Coronary artery (tissue), 2 donors: ENCODE results near the gene KCNC3.

Source experiments
- DNase-seq: peaks from one replicate; pipeline ENCODE4 v3.0.0-alpha.2; 2017; ENCODE audit warnings: low spot score
- H3K27ac ChIP-seq, 2 donors: fragments of 200-600 bp; sonication (generic); one replicate each; pipeline ENCODE4 v1.5.1; 2016 to 2019
- H3K4me3 ChIP-seq: fragments of 200-600 bp; sonication (generic); 2 replicates; pipeline ENCODE4 v1.5.1; 2016; ENCODE audit warnings: mild to moderate bottlenecking, moderate library complexity
- TF ChIP-seq, protein P1 (sequence below): fragments of 200-600 bp; sonication (generic); IDR thresholded peaks from one replicate; pipeline ENCODE4 v1.5.1; 2019; ENCODE audit warnings: antibody characterized with exemption

Gene KCNC3

DNA sequence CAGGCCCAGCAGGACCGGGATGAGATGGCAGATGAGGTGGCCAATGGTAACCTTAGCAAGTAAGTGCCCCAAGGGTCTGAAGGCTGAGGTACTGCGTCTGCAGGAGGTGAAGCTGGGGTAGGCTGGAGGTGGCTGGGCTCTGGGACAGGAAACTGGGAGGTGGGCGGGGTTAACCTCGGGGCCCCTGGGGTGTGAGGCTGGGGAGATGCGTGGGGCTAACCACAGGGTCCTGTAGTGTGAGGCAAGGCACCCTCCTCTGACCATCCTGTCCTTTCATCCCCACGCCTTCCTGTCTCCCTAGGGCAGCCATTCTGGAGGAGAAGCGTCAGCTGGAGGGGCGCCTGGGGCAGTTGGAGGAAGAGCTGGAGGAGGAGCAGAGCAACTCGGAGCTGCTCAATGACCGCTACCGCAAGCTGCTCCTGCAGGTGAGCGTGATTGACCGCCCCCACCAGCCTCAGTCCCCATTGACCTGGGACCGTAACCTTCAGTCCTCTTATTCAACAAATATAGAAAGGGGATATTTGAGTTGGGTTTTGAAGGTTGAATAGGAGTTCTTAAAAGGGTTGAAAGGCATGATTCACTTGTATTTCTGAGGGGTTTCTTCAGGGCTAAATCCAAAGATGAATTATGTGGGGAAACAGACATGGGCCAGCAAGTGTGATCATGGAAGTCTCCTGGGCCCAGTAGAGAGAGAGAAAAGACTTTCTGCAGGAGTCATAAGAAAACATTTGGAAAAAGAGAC, 35.7 kb downstream of the KCNC3 start:
- TF ChIP-seq, protein P1, sequence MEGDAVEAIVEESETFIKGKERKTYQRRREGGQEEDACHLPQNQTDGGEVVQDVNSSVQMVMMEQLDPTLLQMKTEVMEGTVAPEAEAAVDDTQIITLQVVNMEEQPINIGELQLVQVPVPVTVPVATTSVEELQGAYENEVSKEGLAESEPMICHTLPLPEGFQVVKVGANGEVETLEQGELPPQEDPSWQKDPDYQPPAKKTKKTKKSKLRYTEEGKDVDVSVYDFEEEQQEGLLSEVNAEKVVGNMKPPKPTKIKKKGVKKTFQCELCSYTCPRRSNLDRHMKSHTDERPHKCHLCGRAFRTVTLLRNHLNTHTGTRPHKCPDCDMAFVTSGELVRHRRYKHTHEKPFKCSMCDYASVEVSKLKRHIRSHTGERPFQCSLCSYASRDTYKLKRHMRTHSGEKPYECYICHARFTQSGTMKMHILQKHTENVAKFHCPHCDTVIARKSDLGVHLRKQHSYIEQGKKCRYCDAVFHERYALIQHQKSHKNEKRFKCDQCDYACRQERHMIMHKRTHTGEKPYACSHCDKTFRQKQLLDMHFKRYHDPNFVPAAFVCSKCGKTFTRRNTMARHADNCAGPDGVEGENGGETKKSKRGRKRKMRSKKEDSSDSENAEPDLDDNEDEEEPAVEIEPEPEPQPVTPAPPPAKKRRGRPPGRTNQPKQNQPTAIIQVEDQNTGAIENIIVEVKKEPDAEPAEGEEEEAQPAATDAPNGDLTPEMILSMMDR = no peak
- Histone ChIP-seq H3K27ac (no peak overlapping the region), H3K4me3 (no peak overlapping the region)
- no peak for DNase-seq

- TF ChIP-seq, protein P1 = no peak
- no peak overlapping the region for H3K4me3 ChIP-seq
- no peak overlapping the region for H3K27ac ChIP-seq
- no peak for DNase-seq
These were observed 36.9 kb downstream of the KCNC3 start for GRCh38 chr19:50292216-50292827.

DNA sequence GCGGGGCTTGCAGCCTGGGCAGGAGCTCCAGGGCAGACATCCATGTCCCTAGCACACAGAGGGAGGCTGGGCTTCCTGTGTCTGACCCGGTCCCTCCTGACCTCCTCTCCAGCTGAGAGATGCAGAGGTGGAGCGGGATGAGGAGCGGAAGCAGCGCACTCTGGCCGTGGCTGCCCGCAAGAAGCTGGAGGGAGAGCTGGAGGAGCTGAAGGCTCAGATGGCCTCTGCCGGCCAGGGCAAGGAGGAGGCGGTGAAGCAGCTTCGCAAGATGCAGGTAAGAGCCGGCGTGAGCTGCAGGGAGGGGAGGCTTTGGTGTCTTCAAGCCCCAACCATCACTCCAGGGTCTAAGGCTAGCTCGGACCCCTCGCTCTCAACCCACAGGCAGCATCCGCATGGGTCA, 38.4 kb downstream of the KCNC3 start:
- TF ChIP-seq, protein P1 = no peak
- H3K4me3 ChIP-seq = no peak overlapping the region
- H3K27ac ChIP-seq = no peak overlapping the region
- DNase-seq = no peak

- H3K27ac ChIP-seq = no peak overlapping the region
- TF ChIP-seq, protein P1 = no peak
- DNase-seq = no peak
- H3K4me3 ChIP-seq = no peak overlapping the region
These were observed 39.2 kb downstream of the KCNC3 start for GRCh38 chr19:50290011-50290410.

GRCh38 chr19:50288954-50289353, 40.2 kb downstream of the KCNC3 start:
- no peak for DNase-seq
- Histone ChIP-seq H3K4me3 (no peak overlapping the region), H3K27ac (no peak overlapping the region)
- TF ChIP-seq, protein P1 = no peak

GRCh38 chr19:50287331-50287730, 41.8 kb downstream of the KCNC3 start:
- TF ChIP-seq, protein P1 = no peak
- DNase-seq = no peak
- H3K4me3 ChIP-seq = no peak overlapping the region
- H3K27ac ChIP-seq = no peak overlapping the region

GRCh38 chr19:50286443-50286842, 42.7 kb downstream of the KCNC3 start:
- no peak for DNase-seq
- H3K4me3 ChIP-seq = no peak overlapping the region
- TF ChIP-seq, protein P1 = no peak
- no peak overlapping the region for H3K27ac ChIP-seq
